Measurements from ENCODE around the gene CSRP3.

Gene CSRP3

GRCh38 chr11:19164230-19164855, 37.4 kb downstream of the CSRP3 start:
- no peak for DNase-seq (ENCODE audit: low spot score)
- no peak for TF ChIP-seq CTCF (IDR thresholded peaks at IDR 0.05; ENCODE audit: extremely low read depth, insufficient read depth, missing control alignments)
- in situ Hi-C loops (cut with MboI; ENCODE audit: low pct_unique_long_range_greater_than_20kb, low sequenced_read_pairs, unreplicated experiment): no loop called here

- TF ChIP-seq CTCF (IDR thresholded peaks at IDR 0.05; ENCODE audit: extremely low read depth, insufficient read depth, missing control alignments): no peak
Observed at GRCh38 chr11:19163617-19164016, 38.2 kb downstream of the CSRP3 start.

GRCh38 chr11:19162951-19163505, 38.8 kb downstream of the CSRP3 start:
- in situ Hi-C loops (cut with MboI; ENCODE audit: low pct_unique_long_range_greater_than_20kb, low sequenced_read_pairs, unreplicated experiment): no loop called here
- TF ChIP-seq CTCF (IDR thresholded peaks at IDR 0.05; ENCODE audit: extremely low read depth, insufficient read depth, missing control alignments): no peak

More at GRCh38 chr11:19163617-19164016, 38.2 kb downstream of the CSRP3 start:
- no peak for DNase-seq (ENCODE audit: low spot score)
- in situ Hi-C loops (cut with MboI; ENCODE audit: low pct_unique_long_range_greater_than_20kb, low sequenced_read_pairs, unreplicated experiment): no loop called here

GRCh38 chr11:19161651-19162050, 40.1 kb downstream of the CSRP3 start:
- in situ Hi-C loops (cut with MboI; ENCODE audit: low pct_unique_long_range_greater_than_20kb, low sequenced_read_pairs, unreplicated experiment): no loop called here
- TF ChIP-seq CTCF (IDR thresholded peaks at IDR 0.05; ENCODE audit: extremely low read depth, insufficient read depth, missing control alignments): no peak
- DNase-seq (ENCODE audit: low spot score): no peak

More at GRCh38 chr11:19162951-19163505, 38.8 kb downstream of the CSRP3 start:
- no peak for DNase-seq (ENCODE audit: low spot score)

GRCh38 chr11:19160847-19161246, 40.9 kb downstream of the CSRP3 start:
- in situ Hi-C loops (cut with MboI; ENCODE audit: low pct_unique_long_range_greater_than_20kb, low sequenced_read_pairs, unreplicated experiment): no loop called here
- no peak for TF ChIP-seq CTCF (IDR thresholded peaks at IDR 0.05; ENCODE audit: extremely low read depth, insufficient read depth, missing control alignments)
- no peak for DNase-seq (ENCODE audit: low spot score)

- in situ Hi-C loops (cut with MboI; ENCODE audit: low pct_unique_long_range_greater_than_20kb, low sequenced_read_pairs, unreplicated experiment): no loop called here
- no peak for DNase-seq (ENCODE audit: low spot score)
- no peak for TF ChIP-seq CTCF (IDR thresholded peaks at IDR 0.05; ENCODE audit: extremely low read depth, insufficient read depth, missing control alignments)
Observed at GRCh38 chr11:19156892-19157291, 44.9 kb downstream of the CSRP3 start.

All from GM13977 (cell line).